Panc1 (cell line): ENCODE results near the gene MEIS1. TPM values are rescaled to one million over a fixed set of nuclear protein-coding genes. Genes with fewer than 3 reads are reported as not detected.

Source experiments
- ATAC-seq: fragments of 200-7000 bp; cut with Tn5 transposase; 2 replicates; pipeline ENCODE4 v1.9.1; 2020; ENCODE audit warnings: mild to moderate bottlenecking, moderate library complexity
- BruUV-seq: library from RNA; stranded (reverse); fragments of 400-500 nt; replicated peaks from 2 replicates; lab custom pipeline; 2021; lab: Mats Ljungman, UMichigan
- CTCF ChIA-PET: fragments of 300-600 bp; sonication (Branson Sonifier 250); formaldehyde crosslinking; loops from one replicate; lab custom pipeline; 2022; ENCODE audit warnings: antibody characterized with exemption; lab: Charles Lee
- POLR2A ChIA-PET: fragments of 300-600 bp; sonication (Branson Sonifier 250); formaldehyde crosslinking; loops from one replicate; lab custom pipeline; 2022; ENCODE audit warnings: antibody characterized with exemption; lab: Charles Lee
- DNase-seq: peaks from one replicate; pipeline ENCODE4 v3.0.0-alpha.2; 2010; ENCODE audit warnings: low read depth, low spot score
- H3K27ac ChIP-seq: 2 replicates; pipeline ENCODE4 v1.5.1; 2011; ENCODE audit warnings: mild to moderate bottlenecking, low read length, inconsistent platforms
- H3K27me3 ChIP-seq: fragments of 200-500 bp; sonication (Bioruptor generic); 2 replicates; pipeline ENCODE4 v1.6.0; 2014; ENCODE audit warnings: low read length, inconsistent platforms; ENCODE audit not compliant: control insufficient read depth, insufficient read depth
- H3K36me3 ChIP-seq: fragments of 200-500 bp; sonication (Bioruptor generic); 2 replicates; pipeline ENCODE4 v1.5.1; 2014; ENCODE audit warnings: inconsistent platforms, mild to moderate bottlenecking, low read length, moderate library complexity; ENCODE audit not compliant: control insufficient read depth, insufficient read depth
- H3K4me1 ChIP-seq: 2 replicates; pipeline ENCODE4 v1.5.1; 2011; ENCODE audit warnings: inconsistent platforms, mild to moderate bottlenecking, low read length, moderate library complexity; ENCODE audit not compliant: control insufficient read depth, insufficient read depth
- H3K4me3 ChIP-seq, 2 experiments: 2 replicates each; pipeline ENCODE4 v1.5.1; 2011 to 2012; ENCODE audit warnings: low read depth in 2 of 2, low read length in 2 of 2, mild to moderate bottlenecking in 2 of 2, inconsistent platforms in 1 of 2, moderate library complexity in 1 of 2
- H3K9me3 ChIP-seq: fragments of 200-500 bp; sonication (Bioruptor generic); 2 replicates; pipeline ENCODE4 v1.5.1; 2014; ENCODE audit warnings: low read depth, mild to moderate bottlenecking, inconsistent platforms, low read length, moderate library complexity; ENCODE audit not compliant: control insufficient read depth, insufficient read depth
- POLR2AphosphoS5 ChIP-seq: IDR thresholded peaks from 2 replicates; pipeline ENCODE4 v1.6.1; 2012; ENCODE audit warnings: mild to moderate bottlenecking, low read depth, low read length, moderate library complexity
- SIN3A ChIP-seq: IDR thresholded peaks from 2 replicates; pipeline ENCODE4 v1.6.1; 2012; ENCODE audit warnings: low read depth, mild to moderate bottlenecking, low read length, moderate library complexity, borderline replicate concordance; ENCODE audit not compliant: insufficient read depth
- TCF7L2 ChIP-seq: IDR thresholded peaks from 2 replicates; pipeline ENCODE4 v1.6.1; 2011; ENCODE audit warnings: mild to moderate bottlenecking, low read depth, low read length, inconsistent platforms
- in situ Hi-C: cut with HindIII; loops from 2 replicates; pipeline ENCODE4 v1.10.0; 2016; ENCODE audit warnings: low sequenced_read_pairs, low pct_unique_long_range_greater_than_20kb
- intact Hi-C: fragments of 100-400 bp; cut with micrococcal nuclease; formaldehyde crosslinking; loops from one replicate; pipeline ENCODE4 v1.10.0; 2022; ENCODE audit not compliant: unreplicated experiment
- total RNA-seq: library from RNA; stranded (reverse); gene quantifications from one replicate; pipeline ENCODE4 v1.2.1, GENCODE V29; 2021; ENCODE audit not compliant: unreplicated experiment
- TF ChIP-seq, protein P1 (sequence below): fragments of 450-650 bp; IDR thresholded peaks from 2 replicates; pipeline ENCODE4 v1.5.1; 2017; ENCODE audit warnings: mild to moderate bottlenecking
- TF ChIP-seq, protein P2 (sequence below), 2 experiments: IDR thresholded peaks; 2 replicates each; pipeline ENCODE4 v1.6.1; 2011 to 2012; ENCODE audit warnings: low read depth in 2 of 2, control low read depth in 1 of 2, low read length in 1 of 2, mild to moderate bottlenecking in 1 of 2, moderate library complexity in 1 of 2; ENCODE audit not compliant: insufficient read depth in 1 of 2

Gene MEIS1
- total RNA-seq, 1 experiment from 2014 or later, result 2.0 TPM

DNA sequence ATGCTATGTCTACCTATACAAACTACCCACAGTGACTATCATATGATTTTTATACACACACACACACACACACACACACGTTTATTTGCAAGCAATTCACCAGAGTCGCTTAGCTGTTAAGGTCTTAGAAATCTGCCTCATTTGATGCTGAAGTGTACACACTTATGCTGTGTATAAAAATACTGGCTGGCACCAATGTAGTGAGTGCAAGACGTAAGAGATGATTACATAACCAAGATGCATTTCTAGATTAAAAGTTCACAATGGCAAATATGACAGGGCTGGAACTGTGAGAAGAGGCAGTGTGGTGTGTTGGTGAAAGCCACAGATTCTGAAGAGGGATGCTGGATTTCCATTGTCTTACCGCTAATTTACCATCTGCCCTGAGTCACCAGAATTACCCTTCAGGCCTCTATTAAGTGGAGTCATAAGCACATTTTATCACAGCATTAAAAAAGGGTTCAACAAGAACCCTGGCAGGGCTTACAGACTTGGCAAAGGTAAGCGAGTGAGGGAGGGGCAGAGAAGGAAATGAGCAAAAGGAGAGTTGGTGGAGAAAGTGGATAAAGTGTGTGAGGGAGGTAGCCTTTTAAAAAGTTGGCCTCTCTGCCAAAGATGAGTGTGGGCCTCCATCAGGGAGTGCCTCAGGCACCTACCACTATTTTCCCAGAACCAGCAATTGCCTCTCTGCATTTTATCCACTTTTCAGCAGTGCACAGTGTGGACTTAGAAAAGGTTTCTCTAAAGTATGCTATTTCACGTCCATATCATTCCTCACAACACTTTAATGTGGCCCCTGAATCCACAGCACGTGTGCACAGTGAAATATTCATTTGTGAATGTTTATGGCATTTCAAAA, 21.5 kb downstream of the MEIS1 start:
- Histone ChIP-seq H3K4me3 (no peak overlapping the region), H3K36me3 (no peaks in the 10 kb centered on the region), H3K9me3 (no peaks in the 10 kb centered on the region), H3K27me3 (peaks cover 2% of the 10 kb centered on the region; the same call in 1 of the 2 replicates), H3K27ac (no peak overlapping the region), H3K4me1 (no peaks in the 10 kb centered on the region)
- in situ Hi-C loops, result no loop called here
- DNase-seq, result no peak
- BruUV-seq, result no TSS peak
- no peak for ATAC-seq
- TF ChIP-seq, protein P1, sequence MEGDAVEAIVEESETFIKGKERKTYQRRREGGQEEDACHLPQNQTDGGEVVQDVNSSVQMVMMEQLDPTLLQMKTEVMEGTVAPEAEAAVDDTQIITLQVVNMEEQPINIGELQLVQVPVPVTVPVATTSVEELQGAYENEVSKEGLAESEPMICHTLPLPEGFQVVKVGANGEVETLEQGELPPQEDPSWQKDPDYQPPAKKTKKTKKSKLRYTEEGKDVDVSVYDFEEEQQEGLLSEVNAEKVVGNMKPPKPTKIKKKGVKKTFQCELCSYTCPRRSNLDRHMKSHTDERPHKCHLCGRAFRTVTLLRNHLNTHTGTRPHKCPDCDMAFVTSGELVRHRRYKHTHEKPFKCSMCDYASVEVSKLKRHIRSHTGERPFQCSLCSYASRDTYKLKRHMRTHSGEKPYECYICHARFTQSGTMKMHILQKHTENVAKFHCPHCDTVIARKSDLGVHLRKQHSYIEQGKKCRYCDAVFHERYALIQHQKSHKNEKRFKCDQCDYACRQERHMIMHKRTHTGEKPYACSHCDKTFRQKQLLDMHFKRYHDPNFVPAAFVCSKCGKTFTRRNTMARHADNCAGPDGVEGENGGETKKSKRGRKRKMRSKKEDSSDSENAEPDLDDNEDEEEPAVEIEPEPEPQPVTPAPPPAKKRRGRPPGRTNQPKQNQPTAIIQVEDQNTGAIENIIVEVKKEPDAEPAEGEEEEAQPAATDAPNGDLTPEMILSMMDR, result no peak
- TF ChIP-seq, protein P2, sequence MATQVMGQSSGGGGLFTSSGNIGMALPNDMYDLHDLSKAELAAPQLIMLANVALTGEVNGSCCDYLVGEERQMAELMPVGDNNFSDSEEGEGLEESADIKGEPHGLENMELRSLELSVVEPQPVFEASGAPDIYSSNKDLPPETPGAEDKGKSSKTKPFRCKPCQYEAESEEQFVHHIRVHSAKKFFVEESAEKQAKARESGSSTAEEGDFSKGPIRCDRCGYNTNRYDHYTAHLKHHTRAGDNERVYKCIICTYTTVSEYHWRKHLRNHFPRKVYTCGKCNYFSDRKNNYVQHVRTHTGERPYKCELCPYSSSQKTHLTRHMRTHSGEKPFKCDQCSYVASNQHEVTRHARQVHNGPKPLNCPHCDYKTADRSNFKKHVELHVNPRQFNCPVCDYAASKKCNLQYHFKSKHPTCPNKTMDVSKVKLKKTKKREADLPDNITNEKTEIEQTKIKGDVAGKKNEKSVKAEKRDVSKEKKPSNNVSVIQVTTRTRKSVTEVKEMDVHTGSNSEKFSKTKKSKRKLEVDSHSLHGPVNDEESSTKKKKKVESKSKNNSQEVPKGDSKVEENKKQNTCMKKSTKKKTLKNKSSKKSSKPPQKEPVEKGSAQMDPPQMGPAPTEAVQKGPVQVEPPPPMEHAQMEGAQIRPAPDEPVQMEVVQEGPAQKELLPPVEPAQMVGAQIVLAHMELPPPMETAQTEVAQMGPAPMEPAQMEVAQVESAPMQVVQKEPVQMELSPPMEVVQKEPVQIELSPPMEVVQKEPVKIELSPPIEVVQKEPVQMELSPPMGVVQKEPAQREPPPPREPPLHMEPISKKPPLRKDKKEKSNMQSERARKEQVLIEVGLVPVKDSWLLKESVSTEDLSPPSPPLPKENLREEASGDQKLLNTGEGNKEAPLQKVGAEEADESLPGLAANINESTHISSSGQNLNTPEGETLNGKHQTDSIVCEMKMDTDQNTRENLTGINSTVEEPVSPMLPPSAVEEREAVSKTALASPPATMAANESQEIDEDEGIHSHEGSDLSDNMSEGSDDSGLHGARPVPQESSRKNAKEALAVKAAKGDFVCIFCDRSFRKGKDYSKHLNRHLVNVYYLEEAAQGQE (IDR thresholded peaks at IDR 0.05; ENCODE audit: insufficient read depth in 1 of 2, low read depth in 2 of 2, low read length in 1 of 2), result no peak
- TF ChIP-seq TCF7L2, result no peak
- TF ChIP-seq SIN3A, result no peak
- TF ChIP-seq POLR2AphosphoS5, result no peak
- POLR2A ChIA-PET, result no interaction called here
- CTCF ChIA-PET, result interaction anchor here (0.6 kb wide), 1 partner anchor 1540 kb away, joined by 5 read pairs; no protein-coding TSS in a partner anchor
- intact Hi-C loops, result no loop called here

DNA sequence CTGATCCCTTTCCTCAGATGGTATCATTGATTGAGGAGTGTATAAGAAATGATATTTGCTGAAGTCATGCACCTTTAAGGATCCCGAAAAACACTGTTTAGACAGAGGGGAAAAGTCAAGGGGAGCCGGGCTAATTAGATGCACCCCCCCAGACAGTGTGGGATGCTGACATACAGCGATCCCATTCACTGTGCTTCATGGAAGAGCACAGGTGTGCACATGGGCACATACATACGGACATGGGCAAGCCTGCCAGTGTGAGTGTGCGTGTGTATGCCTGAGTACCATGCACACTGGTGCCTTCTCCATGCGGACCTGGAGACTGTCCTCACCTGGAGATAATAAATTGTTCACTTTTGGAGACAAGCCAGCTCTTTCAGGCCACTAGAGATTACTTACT, 22.6 kb downstream of the MEIS1 start:
- Histone ChIP-seq H3K9me3 (no peaks in the 10 kb centered on the region), H3K4me3 (no peak overlapping the region), H3K36me3 (no peaks in the 10 kb centered on the region), H3K27ac (no peak overlapping the region), H3K27me3 (peaks cover 2% of the 10 kb centered on the region; the same call in 1 of the 2 replicates), H3K4me1 (no peaks in the 10 kb centered on the region)
- ChIA-PET POLR2A (no interaction called here), CTCF (no interaction called here)
- intact Hi-C loops (no loop called here), in situ Hi-C loops (no loop called here)
- DNase-seq, result no peak
- TF ChIP-seq, protein P2 (IDR thresholded peaks at IDR 0.05; ENCODE audit: insufficient read depth in 1 of 2, low read depth in 2 of 2, low read length in 1 of 2), result no peak
- TF ChIP-seq TCF7L2 (no peak), POLR2AphosphoS5 (no peak), SIN3A (no peak)
- TF ChIP-seq, protein P1, result no peak
- BruUV-seq, result no TSS peak
- ATAC-seq, result no peak
